HT-29 (cell line): ENCODE measurements around the gene FOXRED1. TPM values are rescaled to one million over a fixed set of nuclear protein-coding genes. Genes with fewer than 3 reads are reported as not detected.

ENCODE experiments used
- DNase-seq: peaks from one replicate; pipeline ENCODE4 v3.0.0-alpha.2; 2015; ENCODE audit warnings: low spot score
- small RNA-seq: library from RNA; depleted of rRNA; stranded (forward); fragments of <200 nt; gene quantifications from one replicate; pipeline ENCODE3, GENCODE V24; 2014
- total RNA-seq: library from RNA; depleted of rRNA; stranded (reverse); fragments of >200 nt; shearing (Covaris generic); gene quantifications from 2 replicates; pipeline ENCODE4 v1.2.3, GENCODE V29; 2014; rRNA removed

The FOXRED1 gene
- total RNA-seq, 1 experiment from 2014 or later: 38.2 TPM

DNA sequence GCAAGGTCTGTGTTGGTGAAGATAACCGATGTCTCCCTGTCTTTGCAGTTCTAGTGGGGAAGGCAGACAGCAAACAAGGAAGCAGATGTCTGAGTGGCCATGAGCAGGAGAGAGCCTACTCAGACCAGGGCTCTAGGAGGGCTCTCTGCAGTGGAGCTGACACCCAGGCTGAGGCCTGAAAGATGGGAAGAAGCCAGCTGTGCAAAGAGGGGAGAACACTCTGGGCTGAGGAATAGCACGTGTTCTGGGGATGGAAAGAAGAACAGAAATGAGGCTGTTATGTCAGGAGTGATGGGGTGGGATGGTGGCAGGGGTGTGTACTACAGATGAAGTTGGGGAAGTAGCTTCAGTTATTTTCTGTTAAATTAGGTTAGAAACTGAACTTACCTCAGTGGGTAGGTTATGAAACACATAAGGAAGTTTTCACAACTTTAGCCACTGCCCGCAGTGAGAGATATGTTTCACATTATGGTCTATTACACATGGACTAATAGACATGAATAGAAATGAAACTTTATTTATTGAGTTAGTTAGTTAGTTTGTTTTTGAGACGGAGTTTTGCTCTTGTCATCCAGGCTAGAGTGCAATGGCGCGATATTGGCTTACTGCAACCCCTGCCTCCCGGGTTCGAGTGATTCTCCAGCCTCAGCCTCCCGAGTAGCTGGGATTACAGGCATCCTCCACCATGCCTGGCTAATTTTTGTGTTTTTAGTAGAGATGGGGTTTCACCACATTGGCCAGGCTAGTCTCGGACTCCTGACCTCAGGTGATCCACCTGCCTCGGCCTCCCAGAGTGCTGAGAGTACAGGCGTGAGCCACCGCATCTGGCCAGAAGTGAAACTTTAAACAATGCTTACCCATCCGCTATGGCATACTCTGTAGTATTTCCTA lies 42.7 kb downstream of the FOXRED1 start:
- DNase-seq: no peak

DNA sequence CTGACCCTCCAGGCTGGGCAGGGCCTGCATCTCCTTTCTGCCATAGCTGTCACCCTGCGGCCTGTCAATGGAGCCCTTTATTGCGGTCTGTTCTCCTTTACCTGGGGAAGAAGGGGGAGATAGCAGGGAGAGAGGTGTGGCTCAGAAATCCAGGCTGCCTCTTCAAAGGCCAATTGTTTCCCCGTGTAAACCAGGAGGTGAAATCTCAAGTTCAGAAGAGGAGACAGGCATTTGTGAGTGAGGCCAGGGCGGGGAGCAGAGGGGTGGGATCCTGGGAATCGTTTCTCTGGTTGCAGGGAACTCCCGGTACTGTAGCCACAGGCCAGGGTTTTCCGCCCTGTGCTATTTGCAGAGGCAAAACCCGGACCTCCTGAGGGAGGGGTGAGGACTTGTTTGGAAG lies 44.0 kb downstream of the FOXRED1 start:
- peak; percentile 66 for DNase-seq

DNA sequence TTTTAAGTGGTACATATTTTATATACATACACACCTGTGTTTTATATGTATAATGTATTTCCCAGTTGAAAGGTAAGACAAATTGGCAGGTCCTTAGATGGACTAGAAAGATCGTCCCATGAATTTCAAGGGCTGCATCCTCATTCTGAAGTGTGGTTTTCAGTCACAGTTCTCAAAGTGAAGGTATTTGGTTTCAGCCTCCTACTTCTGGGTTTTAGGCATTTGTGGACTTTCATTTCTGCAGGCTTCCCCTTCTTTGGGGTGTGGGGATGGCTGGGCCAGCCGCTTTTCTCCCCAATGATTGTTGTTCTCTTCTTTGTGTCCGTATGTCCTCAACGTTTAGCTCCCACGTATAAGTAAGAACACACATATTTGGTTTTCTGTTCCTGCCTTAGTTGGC lies 44.9 kb downstream of the FOXRED1 start:
- no peak for DNase-seq

DNA sequence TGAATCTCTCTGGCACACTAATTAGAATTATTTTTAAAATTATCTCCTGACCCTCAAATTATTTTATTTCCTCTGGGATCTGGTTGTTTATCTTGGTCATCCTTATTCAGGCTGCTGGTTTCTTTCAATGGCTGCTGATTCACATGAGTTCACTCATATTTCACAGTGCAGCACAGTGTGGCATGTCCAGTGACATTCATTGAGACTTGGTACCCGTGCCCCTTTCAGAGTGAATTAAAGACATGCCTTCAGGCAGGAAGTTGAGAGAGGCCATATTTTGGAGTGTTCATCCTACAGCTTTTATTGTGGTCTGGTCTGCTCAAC lies 48.4 kb downstream of the FOXRED1 start:
- DNase-seq: no peak

DNA sequence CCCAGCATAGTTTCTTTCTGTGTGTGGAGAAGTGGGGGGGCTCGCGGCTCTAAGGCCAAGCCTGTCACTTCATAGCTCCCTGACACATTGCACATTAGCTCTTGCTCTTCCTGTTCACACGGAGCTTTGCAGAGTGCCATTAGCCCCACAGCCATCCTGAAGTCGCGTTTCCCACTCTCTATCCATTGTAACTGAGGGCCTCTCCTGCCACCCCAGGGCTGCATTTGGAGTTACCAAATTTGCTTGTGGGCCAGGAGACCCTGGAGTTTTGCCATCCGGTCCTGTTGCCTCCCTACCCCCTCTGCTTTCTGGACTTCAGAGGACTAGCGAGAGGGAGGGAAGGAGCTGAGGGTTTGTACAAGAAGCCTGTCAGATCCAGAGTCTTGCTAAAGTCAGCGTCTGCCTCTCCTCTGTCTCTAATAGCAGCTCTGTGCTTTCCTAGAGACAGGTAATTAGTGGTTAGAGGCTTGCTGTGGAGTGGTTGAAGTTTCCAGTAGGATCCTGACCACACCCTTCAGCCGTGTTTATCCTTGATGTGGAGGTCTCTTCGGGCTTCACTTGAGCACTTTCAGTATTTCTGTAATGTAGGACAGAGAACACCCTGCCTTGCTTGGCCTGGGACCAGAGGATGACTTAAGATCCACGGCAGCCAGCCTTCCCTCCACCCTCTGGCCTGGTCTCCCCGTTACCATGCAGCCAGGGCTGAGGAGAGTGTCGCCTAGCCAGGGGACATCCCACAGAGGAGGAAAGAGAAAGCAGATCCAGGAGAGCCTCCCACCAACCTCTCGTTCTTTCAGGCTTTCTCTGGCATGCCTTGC lies 49.0 kb downstream of the FOXRED1 start:
- no peak for DNase-seq

DNA sequence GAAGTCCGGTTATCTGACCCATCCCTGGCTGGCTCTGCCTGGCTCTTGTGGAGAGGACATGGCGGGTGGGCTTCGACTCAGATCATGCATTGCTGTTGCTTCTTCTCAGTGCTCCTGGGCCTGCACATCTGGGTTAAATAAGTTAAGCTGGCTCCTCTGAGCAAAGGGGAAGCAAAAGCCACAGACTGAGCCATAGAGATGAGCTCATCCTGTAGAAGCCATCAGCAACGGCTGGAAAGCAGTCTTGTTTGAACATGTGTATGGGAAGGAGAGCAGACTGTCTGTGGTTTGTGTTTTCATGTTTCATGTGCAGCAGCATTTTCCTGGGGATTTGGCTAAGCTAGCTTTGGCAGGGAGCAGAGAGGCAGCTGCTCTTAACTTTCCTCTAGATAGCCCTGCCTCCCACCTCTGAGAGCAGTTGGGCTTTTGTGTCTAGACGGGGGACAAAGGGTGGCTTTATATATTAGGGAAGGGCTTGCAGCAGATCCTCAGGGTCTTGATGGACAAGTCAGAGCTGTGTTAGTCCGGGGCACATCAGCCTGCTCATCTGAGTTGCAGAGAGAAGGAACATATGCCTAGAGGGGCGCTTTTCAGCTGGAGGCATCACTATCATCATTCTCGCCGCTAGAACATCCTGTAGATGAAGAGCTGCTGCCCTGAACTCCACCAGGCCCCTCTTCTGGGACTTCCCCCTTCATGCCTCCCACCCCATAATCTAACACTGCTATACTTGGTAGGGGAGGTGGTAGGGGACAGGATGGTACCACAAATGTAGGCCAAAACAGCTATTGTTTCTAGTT lies 49.8 kb downstream of the FOXRED1 start:
- no peak for DNase-seq

DNA sequence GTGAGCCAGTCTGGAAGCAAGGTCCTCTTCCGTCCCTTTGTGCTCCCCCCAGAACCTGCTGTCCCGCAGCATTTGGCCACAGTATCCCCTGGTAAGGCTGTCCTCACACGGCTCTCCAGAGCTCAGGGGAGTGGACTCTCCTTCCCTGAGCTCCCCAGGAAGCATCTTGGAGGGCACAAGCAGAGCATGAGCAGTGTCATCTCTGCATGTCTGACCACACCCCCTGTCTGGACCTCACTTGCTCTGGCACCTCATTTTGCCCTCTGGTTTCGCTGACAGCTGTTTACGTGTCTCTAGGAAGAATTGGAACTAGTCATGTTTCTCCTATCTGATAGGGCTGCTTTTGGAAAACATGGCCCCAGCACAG lies 50.4 kb downstream of the FOXRED1 start:
- DNase-seq: no peak

DNA sequence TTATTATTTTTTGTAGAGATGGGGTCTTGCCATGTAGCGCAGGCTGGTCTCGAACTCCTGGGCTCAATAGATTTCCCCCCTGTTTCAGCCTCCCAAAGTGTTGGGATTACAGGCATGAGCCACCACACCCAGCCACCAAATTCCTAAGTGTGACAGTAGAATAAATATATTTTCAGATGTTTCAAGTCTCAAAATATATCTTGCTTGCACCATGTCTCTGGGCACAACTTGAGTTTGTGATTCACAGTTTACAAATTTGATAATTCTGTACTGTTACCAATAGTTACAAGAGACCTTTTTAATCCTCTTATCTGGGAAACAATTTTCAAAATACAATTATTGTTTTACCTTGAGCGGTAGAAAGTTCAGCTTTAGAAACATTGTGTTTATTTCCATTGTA lies 54.0 kb downstream of the FOXRED1 start:
- no peak for DNase-seq

DNA sequence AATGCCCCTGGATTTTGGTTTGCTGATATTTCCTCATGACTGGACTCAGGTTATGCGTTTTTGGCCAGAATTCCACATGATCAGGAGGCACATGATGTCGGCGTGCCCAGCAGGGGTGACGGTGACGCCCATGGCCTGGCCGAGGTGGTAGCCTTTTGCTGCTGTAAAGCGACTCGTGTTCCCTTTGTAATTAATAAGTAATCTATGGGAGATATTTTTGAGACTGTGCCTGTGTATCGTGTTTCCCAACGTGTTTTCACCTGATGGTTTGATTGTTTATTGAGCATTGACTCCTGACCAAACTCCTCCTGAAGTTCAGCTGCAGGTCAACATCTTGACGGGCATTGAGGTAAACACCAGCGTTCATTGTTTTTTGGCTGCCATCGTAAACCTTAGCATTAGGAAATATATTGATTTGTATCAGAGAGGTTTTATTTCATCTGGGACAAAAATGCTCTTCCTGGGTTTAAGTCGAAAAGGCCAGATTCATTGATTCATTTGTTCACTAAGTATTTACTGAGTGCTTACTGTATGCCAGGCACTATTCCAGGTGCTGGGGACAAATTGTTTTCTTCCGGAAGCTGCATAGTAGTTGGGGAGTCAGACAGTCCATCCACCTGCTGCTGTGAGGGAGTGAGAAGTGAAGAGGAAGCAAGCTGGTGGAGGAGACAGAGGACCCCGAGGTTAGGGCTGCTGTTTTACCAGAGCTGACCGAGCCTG lies 58.5 kb downstream of the FOXRED1 start:
- no peak for DNase-seq

Small RNA genes within 50 kb of the gene (small RNA-seq; reads per million reads assigned to genes)
- gene RN7SL351P: not detected

Other genes with a start within 250 kb of the FOXRED1 start
- 4.7 and 4.8 TPM in 2 replicates for gene CDON, start 206.3 kb upstream of the FOXRED1 start, total RNA-seq
- gene RPUSD4, start 57.5 kb upstream of the FOXRED1 start, total RNA-seq: 47.6 and 52.7 TPM in 2 replicates
- 16.3 and 20.8 TPM in 2 replicates for gene FAM118B, start 57.4 kb upstream of the FOXRED1 start, total RNA-seq
- 125 and 126 TPM in 2 replicates for gene SRPRA, start 259 bp upstream of the FOXRED1 start, total RNA-seq
- 11.6 and 12.3 TPM in 2 replicates for gene TIRAP, start 13.9 kb downstream of the FOXRED1 start, total RNA-seq
- 51.0 and 63.2 TPM in 2 replicates for gene DCPS, start 34.9 kb downstream of the FOXRED1 start, total RNA-seq
- gene ST3GAL4, start 86.5 kb downstream of the FOXRED1 start, total RNA-seq: 140 and 158 TPM in 2 replicates